ENCODE data around the gene BCAM.

The BCAM gene

DNA sequence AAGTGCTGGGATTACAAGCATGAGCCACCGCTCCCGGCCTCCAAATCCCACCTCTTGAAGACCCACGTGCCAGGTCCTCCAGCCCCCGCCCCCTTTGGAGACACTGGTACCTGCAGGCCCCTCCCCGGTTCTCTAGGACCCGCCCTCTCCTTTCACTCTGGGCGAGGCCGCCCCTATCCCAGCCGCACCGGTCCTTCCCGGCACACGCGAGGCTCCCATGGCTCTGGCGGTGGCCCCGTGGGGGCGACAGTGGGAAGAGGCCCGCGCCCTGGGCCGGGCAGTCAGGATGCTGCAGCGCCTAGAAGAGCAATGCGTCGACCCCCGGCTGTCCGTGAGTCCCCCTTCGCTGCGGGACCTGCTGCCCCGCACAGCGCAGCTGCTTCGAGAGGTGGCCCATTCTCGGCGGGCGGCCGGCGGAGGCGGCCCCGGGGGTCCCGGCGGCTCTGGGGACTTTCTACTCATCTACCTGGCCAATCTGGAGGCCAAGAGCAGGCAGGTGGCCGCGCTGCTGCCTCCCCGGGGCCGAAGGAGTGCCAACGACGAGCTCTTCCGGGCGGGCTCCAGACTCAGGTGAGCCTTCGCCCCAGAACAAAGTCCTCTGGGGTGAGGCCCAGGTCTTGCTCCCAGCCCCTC lies 31.1 kb upstream of the BCAM start, which contains the start of gene CBLC:
Gene CBLC, plus strand, starts transcription at position 176 of the 633 bp plus-strand sequence. Its CDS starts 42 bp downstream, at position 218.
- TF ChIP-seq TCF12 (IDR thresholded peaks at IDR 0.05; ENCODE audit: low read depth) (no peak), YY1 (IDR thresholded peaks at IDR 0.05; ENCODE audit: low read depth) (no peak), FOXM1 (IDR thresholded peaks at IDR 0.05; ENCODE audit: borderline replicate concordance, low read depth) (no peak), TAF1 (IDR thresholded peaks at IDR 0.05; ENCODE audit: low read depth) (no peak)
- TF ChIP-seq, protein P1, sequence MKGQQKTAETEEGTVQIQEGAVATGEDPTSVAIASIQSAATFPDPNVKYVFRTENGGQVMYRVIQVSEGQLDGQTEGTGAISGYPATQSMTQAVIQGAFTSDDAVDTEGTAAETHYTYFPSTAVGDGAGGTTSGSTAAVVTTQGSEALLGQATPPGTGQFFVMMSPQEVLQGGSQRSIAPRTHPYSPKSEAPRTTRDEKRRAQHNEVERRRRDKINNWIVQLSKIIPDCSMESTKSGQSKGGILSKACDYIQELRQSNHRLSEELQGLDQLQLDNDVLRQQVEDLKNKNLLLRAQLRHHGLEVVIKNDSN (IDR thresholded peaks at IDR 0.05), result peak; percentile 55

DNA sequence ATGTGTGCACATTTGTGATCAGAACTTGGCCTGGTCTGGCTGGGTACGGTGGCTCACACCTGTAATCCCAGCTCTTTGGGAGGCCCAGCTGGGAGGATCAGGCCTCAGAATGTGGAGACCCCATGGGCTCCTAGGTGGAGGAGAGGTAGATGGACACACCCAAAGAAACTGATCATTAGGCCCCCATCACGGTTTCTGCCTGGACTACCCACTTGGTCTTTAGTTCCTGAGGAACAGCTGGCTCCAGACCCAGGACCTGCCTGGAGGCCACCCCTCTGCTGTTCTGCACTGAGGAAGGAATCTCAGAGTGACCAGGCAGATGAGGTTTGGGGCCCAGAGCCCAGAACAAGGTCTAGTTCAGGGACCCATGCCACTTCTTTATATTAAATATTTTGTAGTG lies 29.8 kb upstream of the BCAM start:
- TF ChIP-seq YY1 (IDR thresholded peaks at IDR 0.05; ENCODE audit: low read depth), result no peak
- no peak for TF ChIP-seq EP300 (IDR thresholded peaks at IDR 0.05; ENCODE audit: borderline replicate concordance)
- TF ChIP-seq, protein P2, sequence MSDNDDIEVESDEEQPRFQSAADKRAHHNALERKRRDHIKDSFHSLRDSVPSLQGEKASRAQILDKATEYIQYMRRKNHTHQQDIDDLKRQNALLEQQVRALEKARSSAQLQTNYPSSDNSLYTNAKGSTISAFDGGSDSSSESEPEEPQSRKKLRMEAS (IDR thresholded peaks at IDR 0.05), result no peak
- TF ChIP-seq, protein P3, sequence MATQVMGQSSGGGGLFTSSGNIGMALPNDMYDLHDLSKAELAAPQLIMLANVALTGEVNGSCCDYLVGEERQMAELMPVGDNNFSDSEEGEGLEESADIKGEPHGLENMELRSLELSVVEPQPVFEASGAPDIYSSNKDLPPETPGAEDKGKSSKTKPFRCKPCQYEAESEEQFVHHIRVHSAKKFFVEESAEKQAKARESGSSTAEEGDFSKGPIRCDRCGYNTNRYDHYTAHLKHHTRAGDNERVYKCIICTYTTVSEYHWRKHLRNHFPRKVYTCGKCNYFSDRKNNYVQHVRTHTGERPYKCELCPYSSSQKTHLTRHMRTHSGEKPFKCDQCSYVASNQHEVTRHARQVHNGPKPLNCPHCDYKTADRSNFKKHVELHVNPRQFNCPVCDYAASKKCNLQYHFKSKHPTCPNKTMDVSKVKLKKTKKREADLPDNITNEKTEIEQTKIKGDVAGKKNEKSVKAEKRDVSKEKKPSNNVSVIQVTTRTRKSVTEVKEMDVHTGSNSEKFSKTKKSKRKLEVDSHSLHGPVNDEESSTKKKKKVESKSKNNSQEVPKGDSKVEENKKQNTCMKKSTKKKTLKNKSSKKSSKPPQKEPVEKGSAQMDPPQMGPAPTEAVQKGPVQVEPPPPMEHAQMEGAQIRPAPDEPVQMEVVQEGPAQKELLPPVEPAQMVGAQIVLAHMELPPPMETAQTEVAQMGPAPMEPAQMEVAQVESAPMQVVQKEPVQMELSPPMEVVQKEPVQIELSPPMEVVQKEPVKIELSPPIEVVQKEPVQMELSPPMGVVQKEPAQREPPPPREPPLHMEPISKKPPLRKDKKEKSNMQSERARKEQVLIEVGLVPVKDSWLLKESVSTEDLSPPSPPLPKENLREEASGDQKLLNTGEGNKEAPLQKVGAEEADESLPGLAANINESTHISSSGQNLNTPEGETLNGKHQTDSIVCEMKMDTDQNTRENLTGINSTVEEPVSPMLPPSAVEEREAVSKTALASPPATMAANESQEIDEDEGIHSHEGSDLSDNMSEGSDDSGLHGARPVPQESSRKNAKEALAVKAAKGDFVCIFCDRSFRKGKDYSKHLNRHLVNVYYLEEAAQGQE (IDR thresholded peaks at IDR 0.05; ENCODE audit: low read depth), result no peak
- TF ChIP-seq ZBTB7A (IDR thresholded peaks at IDR 0.05; ENCODE audit: low read depth), result no peak
- no peak for TF ChIP-seq NFIC (IDR thresholded peaks at IDR 0.05)
- no peak for TF ChIP-seq FOXM1 (IDR thresholded peaks at IDR 0.05; ENCODE audit: borderline replicate concordance, low read depth)
- no peak for TF ChIP-seq RAD21 (IDR thresholded peaks at IDR 0.05; ENCODE audit: low read depth)
- TF ChIP-seq, protein P1 (IDR thresholded peaks at IDR 0.05), result no peak
- no peak for TF ChIP-seq TEAD4 (IDR thresholded peaks at IDR 0.05)
- no peak for TF ChIP-seq EGR1 (IDR thresholded peaks at IDR 0.05)
- TF ChIP-seq CEBPB (IDR thresholded peaks at IDR 0.05), result no peak
- TF ChIP-seq TAF1 (IDR thresholded peaks at IDR 0.05; ENCODE audit: low read depth), result no peak
- TF ChIP-seq TCF12 (IDR thresholded peaks at IDR 0.05; ENCODE audit: low read depth), result no peak
- TF ChIP-seq CREB1 (IDR thresholded peaks at IDR 0.05; ENCODE audit: low read depth), result no peak

DNA sequence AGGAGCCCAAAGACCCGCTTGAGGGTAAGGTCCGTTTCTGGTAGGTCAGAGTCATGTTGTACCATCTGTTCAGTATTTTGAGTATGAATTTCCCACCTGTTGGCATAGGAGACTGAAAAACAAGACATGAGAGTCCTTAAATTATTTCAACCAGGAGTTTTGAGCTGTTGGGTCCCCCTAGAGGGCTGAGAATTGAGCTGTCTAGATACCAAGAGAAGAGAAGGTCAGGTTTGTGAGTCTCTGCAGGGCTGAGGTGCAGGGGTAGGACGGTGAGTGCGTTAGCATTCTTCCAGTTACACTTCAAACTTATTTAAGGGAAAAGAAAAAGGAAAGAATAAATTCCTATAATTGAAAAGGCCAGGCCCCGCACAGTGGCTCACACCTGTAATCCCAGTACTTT lies 26.2 kb upstream of the BCAM start:
- TF ChIP-seq FOXM1 (IDR thresholded peaks at IDR 0.05; ENCODE audit: borderline replicate concordance, low read depth), result no peak
- TF ChIP-seq YY1 (IDR thresholded peaks at IDR 0.05; ENCODE audit: low read depth), result no peak
- TF ChIP-seq, protein P3 (IDR thresholded peaks at IDR 0.05; ENCODE audit: low read depth), result no peak
- TF ChIP-seq RAD21 (IDR thresholded peaks at IDR 0.05; ENCODE audit: low read depth), result no peak
- TF ChIP-seq, protein P1 (IDR thresholded peaks at IDR 0.05), result no peak
- no peak for TF ChIP-seq NFIC (IDR thresholded peaks at IDR 0.05)
- no peak for TF ChIP-seq CEBPB (IDR thresholded peaks at IDR 0.05)
- no peak for TF ChIP-seq EGR1 (IDR thresholded peaks at IDR 0.05)
- no peak for TF ChIP-seq TAF1 (IDR thresholded peaks at IDR 0.05; ENCODE audit: low read depth)
- TF ChIP-seq TCF12 (IDR thresholded peaks at IDR 0.05; ENCODE audit: low read depth), result no peak
- TF ChIP-seq CREB1 (IDR thresholded peaks at IDR 0.05; ENCODE audit: low read depth), result no peak
- TF ChIP-seq, protein P2 (IDR thresholded peaks at IDR 0.05), result no peak
- no peak for TF ChIP-seq TEAD4 (IDR thresholded peaks at IDR 0.05)
- TF ChIP-seq EP300 (IDR thresholded peaks at IDR 0.05; ENCODE audit: borderline replicate concordance), result no peak
- no peak for TF ChIP-seq ZBTB7A (IDR thresholded peaks at IDR 0.05; ENCODE audit: low read depth)

DNA sequence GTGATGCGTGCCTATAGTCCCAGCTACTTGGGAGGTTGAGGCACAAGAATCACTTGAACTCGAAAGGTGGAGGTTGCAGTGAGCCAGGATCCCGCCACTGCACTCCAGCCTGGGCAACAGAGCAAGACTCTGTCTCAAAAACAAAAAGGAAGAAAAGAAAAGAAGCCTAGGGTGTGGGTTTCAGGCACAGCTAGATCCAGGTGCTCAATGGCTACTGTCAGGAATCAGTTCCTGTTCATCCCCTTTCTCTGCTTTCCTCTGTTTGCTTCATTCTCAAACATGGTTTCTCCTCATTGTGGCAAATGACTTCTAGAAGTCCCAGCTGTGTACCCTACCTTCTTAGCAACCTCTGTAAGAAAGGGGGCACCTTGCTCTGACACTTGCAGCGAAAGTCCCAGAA lies 25.4 kb upstream of the BCAM start:
- no peak for TF ChIP-seq ZBTB7A (IDR thresholded peaks at IDR 0.05; ENCODE audit: low read depth)
- no peak for TF ChIP-seq TEAD4 (IDR thresholded peaks at IDR 0.05)
- no peak for TF ChIP-seq RAD21 (IDR thresholded peaks at IDR 0.05; ENCODE audit: low read depth)
- TF ChIP-seq, protein P3 (IDR thresholded peaks at IDR 0.05; ENCODE audit: low read depth), result no peak

Measured in Ishikawa (cell line).